H9 (cell line): ENCODE measurements around the gene PSMA6. TPM values are rescaled to one million over a fixed set of nuclear protein-coding genes. Genes with fewer than 3 reads are reported as not detected.

ENCODE experiments used
- DNase-seq: peaks from one replicate; pipeline ENCODE4 v3.0.0-alpha.2; 2017
- H2AFZ ChIP-seq: one replicate; pipeline ENCODE4 v1.6.1; 2013; ENCODE audit warnings: mild to moderate bottlenecking, low read length, control low read depth, moderate library complexity
- H2AK5ac ChIP-seq: 2 replicates; pipeline ENCODE4 v1.6.1; 2013; ENCODE audit warnings: low read length, control low read depth, mixed read lengths; ENCODE audit not compliant: insufficient read length
- H2BK120ac ChIP-seq: one replicate; pipeline ENCODE4 v1.6.1; 2013; ENCODE audit warnings: low read depth, mild to moderate bottlenecking, low read length, control low read depth, inconsistent platforms; ENCODE audit not compliant: poor library complexity, severe bottlenecking
- H2BK12ac ChIP-seq: 2 replicates; pipeline ENCODE4 v1.6.1; 2013; ENCODE audit warnings: low read length, control low read depth, mixed read lengths, low read depth; ENCODE audit not compliant: insufficient read length
- H2BK15ac ChIP-seq: 2 replicates; pipeline ENCODE4 v1.6.1; 2013; ENCODE audit warnings: low read depth, low read length, control low read depth
- H2BK20ac ChIP-seq: one replicate; pipeline ENCODE4 v1.6.1; 2013; ENCODE audit warnings: low read depth, mild to moderate bottlenecking, low read length, control low read depth, inconsistent platforms; ENCODE audit not compliant: poor library complexity, severe bottlenecking
- H2BK5ac ChIP-seq: 2 replicates; pipeline ENCODE4 v1.6.1; 2013; ENCODE audit warnings: low read length, control low read depth, mixed read lengths; ENCODE audit not compliant: insufficient read length
- H3K14ac ChIP-seq: 2 replicates; pipeline ENCODE4 v1.6.1; 2013; ENCODE audit warnings: low read length, control low read depth; ENCODE audit not compliant: insufficient read depth
- H3K18ac ChIP-seq: 2 replicates; pipeline ENCODE4 v1.6.1; 2013; ENCODE audit warnings: low read depth, mild to moderate bottlenecking, mixed read lengths, low read length, control low read depth; ENCODE audit not compliant: insufficient read length
- H3K23ac ChIP-seq: 2 replicates; pipeline ENCODE4 v1.6.1; 2013; ENCODE audit warnings: low read length, control low read depth, mixed read lengths, low read depth; ENCODE audit not compliant: insufficient read length
- H3K23me2 ChIP-seq: 2 replicates; pipeline ENCODE4 v1.6.1; 2013; ENCODE audit warnings: low read depth, mild to moderate bottlenecking, mixed read lengths, low read length, control low read depth; ENCODE audit not compliant: insufficient read length, poor library complexity, severe bottlenecking
- H3K27ac ChIP-seq: 2 replicates; pipeline ENCODE4 v1.5.1; 2013; ENCODE audit warnings: low read length, control low read depth, mixed read lengths, low read depth; ENCODE audit not compliant: insufficient read length
- H3K27me3 ChIP-seq: 2 replicates; pipeline ENCODE4 v1.6.1; 2013; ENCODE audit warnings: low read length, control low read depth, inconsistent platforms; ENCODE audit not compliant: insufficient read depth
- H3K4ac ChIP-seq: 2 replicates; pipeline ENCODE4 v1.6.1; 2013; ENCODE audit warnings: low read depth, mild to moderate bottlenecking, control low read depth, inconsistent platforms, low read length, moderate library complexity
- H3K4me1 ChIP-seq: 2 replicates; pipeline ENCODE4 v1.6.1; 2013; ENCODE audit warnings: low read length, control low read depth, inconsistent platforms; ENCODE audit not compliant: insufficient read depth
- H3K4me2 ChIP-seq: 2 replicates; pipeline ENCODE4 v1.6.1; 2013; ENCODE audit warnings: low read length, control low read depth, mixed read lengths; ENCODE audit not compliant: insufficient read length, insufficient read depth
- H3K56ac ChIP-seq: 2 replicates; pipeline ENCODE4 v1.6.1; 2013; ENCODE audit warnings: low read depth, mild to moderate bottlenecking, mixed read lengths, low read length, control low read depth; ENCODE audit not compliant: insufficient read length
- H3K79me1 ChIP-seq: 2 replicates; pipeline ENCODE4 v1.6.1; 2013; ENCODE audit warnings: low read depth, mild to moderate bottlenecking, moderate library complexity, low read length, control low read depth, inconsistent platforms; ENCODE audit not compliant: insufficient read depth, poor library complexity, severe bottlenecking
- H3K79me2 ChIP-seq: 2 replicates; pipeline ENCODE4 v1.6.1; 2013; ENCODE audit warnings: low read length, control low read depth, inconsistent platforms; ENCODE audit not compliant: insufficient read depth
- H3K9ac ChIP-seq: 2 replicates; pipeline ENCODE4 v1.6.1; 2013; ENCODE audit warnings: low read length, control low read depth, mixed read lengths; ENCODE audit not compliant: insufficient read length; ENCODE audit errors: extremely low read depth
- H3K9me3 ChIP-seq: one replicate; pipeline ENCODE4 v1.6.1; 2013; ENCODE audit warnings: low read depth, low read length, inconsistent platforms; ENCODE audit not compliant: control insufficient read depth
- H3T11ph ChIP-seq: one replicate; pipeline ENCODE4 v1.6.1; 2013; ENCODE audit warnings: mild to moderate bottlenecking, low read length, control low read depth, inconsistent platforms
- H4K20me1 ChIP-seq: one replicate; pipeline ENCODE4 v1.6.1; 2013; ENCODE audit not compliant: control insufficient read depth, insufficient read length, insufficient read depth
- H4K5ac ChIP-seq: 2 replicates; pipeline ENCODE4 v1.6.1; 2013; ENCODE audit warnings: low read depth, mild to moderate bottlenecking, mixed read lengths, low read length, control low read depth; ENCODE audit not compliant: insufficient read length
- H4K8ac ChIP-seq: replicated peaks from 2 replicates; pipeline ENCODE4 v1.6.1; 2013; ENCODE audit warnings: low read length, control low read depth, mixed read lengths, low read depth; ENCODE audit not compliant: insufficient read length
- H4K91ac ChIP-seq: 2 replicates; pipeline ENCODE4 v1.6.1; 2013; ENCODE audit warnings: low read depth, mild to moderate bottlenecking, moderate library complexity, mixed read lengths, low read length, control low read depth; ENCODE audit not compliant: insufficient read length
- H3K27ac Mint-ChIP-seq, 3 experiments: 2 replicates in 2 of 3; 3 replicates in 1 of 3; pipeline ENCODE4 v1.8.0; 2020 to 2021; ENCODE audit warnings: mixed read lengths in 3 of 3, mild to moderate bottlenecking in 1 of 3, moderate library complexity in 1 of 3
- H3K27me3 Mint-ChIP-seq: 2 replicates; pipeline ENCODE4 v1.8.0; 2021; ENCODE audit warnings: low read depth, mild to moderate bottlenecking, moderate library complexity, mixed read lengths
- H3K36me3 Mint-ChIP-seq, 3 experiments: 2 replicates in 2 of 3; 3 replicates in 1 of 3; pipeline ENCODE4 v1.8.0; 2020 to 2021; ENCODE audit warnings: low read depth in 3 of 3, mixed read lengths in 3 of 3; ENCODE audit not compliant: insufficient read depth in 1 of 3
- H3K4me1 Mint-ChIP-seq, 2 experiments: 2 replicates each; pipeline ENCODE4 v1.8.0; 2020; ENCODE audit warnings: mixed read lengths in 2 of 2
- H3K4me3 Mint-ChIP-seq, 2 experiments: 2 replicates in 1 of 2; 3 replicates in 1 of 2; pipeline ENCODE4 v1.8.0; 2020 to 2021; ENCODE audit warnings: mild to moderate bottlenecking in 2 of 2, mixed read lengths in 2 of 2, moderate library complexity in 1 of 2
- H3K9me3 Mint-ChIP-seq, 2 experiments: 2 replicates in 1 of 2; 3 replicates in 1 of 2; pipeline ENCODE4 v1.8.0; 2020; ENCODE audit warnings: mild to moderate bottlenecking in 2 of 2, mixed read lengths in 2 of 2, moderate library complexity in 1 of 2
- WGBS: extraction: QIAGEN DNeasy Blood & Tissue Kit; methylation state at CpG from one replicate; pipeline ENCODE4 v1.1.7; 2013; ENCODE audit warnings: missing lambda C conversion rate, low lambda C conversion rate, mixed read lengths; ENCODE audit not compliant: insufficient read length; ENCODE audit errors: extremely low coverage; 5-methylcytosine and 5-hydroxymethylcytosine counted together
- total RNA-seq: library from RNA; stranded (reverse); gene quantifications from 2 replicates; pipeline ENCODE4 v1.2.1, GENCODE V29; 2021
- TF ChIP-seq, protein P1 (sequence below): fragments of 200-600 bp; sonication (generic); conservative IDR thresholded peaks from 3 replicates; pipeline ENCODE4 v1.8.0; 2021; ENCODE audit warnings: antibody characterized with exemption, mild to moderate bottlenecking

The PSMA6 gene
- total RNA-seq, 1 experiment from 2014 or later = 255 TPM

GRCh38 chr14:35255711-35256110 lies 36.5 kb upstream of the PSMA6 start:
- WGBS = no CpG with 5 or more reads among the region's 5 CpGs
- Histone ChIP-seq H2BK5ac (no peak overlapping the region), H2BK20ac (no peak overlapping the region), H2AFZ (no peak overlapping the region), H4K5ac (no peak overlapping the region), H3T11ph (no peak overlapping the region), H3K4ac (no peak overlapping the region), H3K79me2 (no peaks in the 10 kb centered on the region), H2BK12ac (no peak overlapping the region), H4K8ac (no peak overlapping the region), H4K91ac (no peak overlapping the region), H3K23ac (no peak overlapping the region), H3K23me2 (no peaks in the 10 kb centered on the region), H2BK120ac (no peak overlapping the region), H3K9ac (no peak overlapping the region), H2BK15ac (no peak overlapping the region), H3K4me1 (no peaks in the 10 kb centered on the region), H4K20me1 (no peaks in the 10 kb centered on the region), H3K27me3 (no peaks in the 10 kb centered on the region), H3K56ac (no peak overlapping the region), H3K4me2 (no peak overlapping the region), H3K18ac (no peak overlapping the region), H3K14ac (no peak overlapping the region), H2AK5ac (no peak overlapping the region), H3K79me1 (no peaks in the 10 kb centered on the region), H3K9me3 (no peaks in the 10 kb centered on the region), H3K27ac (no peak overlapping the region)
- no peaks in the 10 kb centered on the region for H3K4me1 Mint-ChIP-seq
- TF ChIP-seq, protein P1, sequence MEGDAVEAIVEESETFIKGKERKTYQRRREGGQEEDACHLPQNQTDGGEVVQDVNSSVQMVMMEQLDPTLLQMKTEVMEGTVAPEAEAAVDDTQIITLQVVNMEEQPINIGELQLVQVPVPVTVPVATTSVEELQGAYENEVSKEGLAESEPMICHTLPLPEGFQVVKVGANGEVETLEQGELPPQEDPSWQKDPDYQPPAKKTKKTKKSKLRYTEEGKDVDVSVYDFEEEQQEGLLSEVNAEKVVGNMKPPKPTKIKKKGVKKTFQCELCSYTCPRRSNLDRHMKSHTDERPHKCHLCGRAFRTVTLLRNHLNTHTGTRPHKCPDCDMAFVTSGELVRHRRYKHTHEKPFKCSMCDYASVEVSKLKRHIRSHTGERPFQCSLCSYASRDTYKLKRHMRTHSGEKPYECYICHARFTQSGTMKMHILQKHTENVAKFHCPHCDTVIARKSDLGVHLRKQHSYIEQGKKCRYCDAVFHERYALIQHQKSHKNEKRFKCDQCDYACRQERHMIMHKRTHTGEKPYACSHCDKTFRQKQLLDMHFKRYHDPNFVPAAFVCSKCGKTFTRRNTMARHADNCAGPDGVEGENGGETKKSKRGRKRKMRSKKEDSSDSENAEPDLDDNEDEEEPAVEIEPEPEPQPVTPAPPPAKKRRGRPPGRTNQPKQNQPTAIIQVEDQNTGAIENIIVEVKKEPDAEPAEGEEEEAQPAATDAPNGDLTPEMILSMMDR = no peak
- DNase-seq = no peak
- no peaks in the 10 kb centered on the region for H3K27me3 Mint-ChIP-seq
- H3K36me3 Mint-ChIP-seq = peaks cover 2 to 10% (median 9%) of the 10 kb centered on the region in 3 experiments
- H3K9me3 Mint-ChIP-seq = peaks cover 2 to 5% of the 10 kb centered on the region in 2 experiments; a peak in 2 of 5 replicates
- no peak overlapping the region for H3K4me3 Mint-ChIP-seq
- no peak overlapping the region for H3K27ac Mint-ChIP-seq
